ENCODE measurements around the gene AMOTL1. TPM values are rescaled to one million over a fixed set of nuclear protein-coding genes. Genes with fewer than 3 reads are reported as not detected.
A peak's percentile ranks its signal among the peaks of the same experiment; 100 is the strongest.
"Not testable (repeated sequence)": the region's sequence is repeated elsewhere in the genome, so short reads cannot be mapped to it uniquely, and the experiment has no call there.

The AMOTL1 gene
- total and polyA plus RNA-seq, 12 donors, result 3.0 to 26.7 (median 19.5) TPM

GRCh38 chr11:94806014-94806413, 37.9 kb downstream of the AMOTL1 start:
- Histone ChIP-seq H3K9me3 (replicated peaks in 1 of 3) (no peaks in the 10 kb centered on the region), H3K36me3 (replicated peaks in 1 of 2) (no peaks in the 10 kb centered on the region), H3K4me3 (no peak overlapping the region), H3K27ac (peak overlapping the region in 1 of 5 donors; percentile 25), H3K4me1 (replicated peaks in 1 of 2) (peaks cover 1 to 15% of the 10 kb centered on the region in 2 donors), H3K27me3 (no peaks in the 10 kb centered on the region)
- no peak for DNase-seq
- intact Hi-C loops (cut with DNase I), result no loop called here
- WGBS, 4 donors, result 31 to 76% (median 61%) methylated on average over 1 of the region's 1 CpG
- TF ChIP-seq POLR2A (IDR thresholded peaks at IDR 0.05) (no peak), CTCF (IDR thresholded peaks at IDR 0.05) (no peak)

GRCh38 chr11:94806419-94806818, 38.3 kb downstream of the AMOTL1 start:
- intact Hi-C loops (cut with DNase I), result no loop called here
- TF ChIP-seq CTCF (IDR thresholded peaks at IDR 0.05), result no peak
- no peak for TF ChIP-seq POLR2A (IDR thresholded peaks at IDR 0.05)
- Histone ChIP-seq H3K36me3 (replicated peaks in 1 of 2) (no peaks in the 10 kb centered on the region), H3K27ac (peak overlapping the region in 1 of 5 donors; percentile 25), H3K4me3 (no peak overlapping the region), H3K9me3 (replicated peaks in 1 of 3) (no peaks in the 10 kb centered on the region), H3K27me3 (no peaks in the 10 kb centered on the region), H3K4me1 (replicated peaks in 1 of 2) (peaks cover 0 to 11% of the 10 kb centered on the region in 2 donors)
- DNase-seq, result no peak
- 52 to 69% (median 61%) methylated on average over 4 of the region's 4 CpGs for WGBS, 4 donors

GRCh38 chr11:94809251-94809650, 41.1 kb downstream of the AMOTL1 start:
- Histone ChIP-seq H3K36me3 (replicated peaks in 1 of 2) (no peaks in the 10 kb centered on the region), H3K4me3 (no peak overlapping the region), H3K27ac (no peak overlapping the region), H3K4me1 (replicated peaks in 1 of 2) (peaks cover 0 to 10% of the 10 kb centered on the region in 2 donors), H3K9me3 (replicated peaks in 1 of 3) (no peaks in the 10 kb centered on the region), H3K27me3 (no peaks in the 10 kb centered on the region)
- intact Hi-C loops (cut with DNase I), result no loop called here
- DNase-seq, result no peak
- TF ChIP-seq CTCF (IDR thresholded peaks at IDR 0.05), result no peak
- TF ChIP-seq POLR2A (IDR thresholded peaks at IDR 0.05), result no peak
- WGBS, 4 donors, result 85 to 89% (median 87%) methylated on average over 4 to 5 of the region's 5 CpGs

- WGBS, 4 donors, result 87 to 93% (median 91%) methylated on average over 8 of the region's 9 CpGs
- intact Hi-C loops (cut with DNase I); H3K4me1 ChIP-seq (replicated peaks in 1 of 2); H3K36me3 ChIP-seq (replicated peaks in 1 of 2); H3K9me3 ChIP-seq (replicated peaks in 1 of 3); H3K4me3 ChIP-seq; H3K27me3 ChIP-seq; DNase-seq: not testable (repeated sequence)
- peak overlapping the region in 1 of 5 donors; percentile 71 for H3K27ac ChIP-seq
Observed at GRCh38 chr11:94812724-94813720, 44.9 kb downstream of the AMOTL1 start.

Measured in adrenal gland (tissue), 12 donors.